Loucy (cell line): ENCODE measurements around the gene NBR1.
A peak's percentile ranks its signal among the peaks of the same experiment; 100 is the strongest.

ENCODE experiments used
- H2AFZ ChIP-seq: fragments of 200-600 bp; sonication (generic); 2 replicates; pipeline ENCODE4 v1.6.0; 2016; ENCODE audit warnings: antibody characterized with exemption, mild to moderate bottlenecking, low read length, moderate library complexity
- H3F3A ChIP-seq: fragments of 200-600 bp; 2 replicates; pipeline ENCODE4 v1.6.0; 2016; ENCODE audit warnings: antibody characterized with exemption, low read depth, mild to moderate bottlenecking
- H3K27me3 ChIP-seq: fragments of 200-600 bp; sonication (generic); 2 replicates; pipeline ENCODE4 v1.6.1; 2014; ENCODE audit warnings: low read length, mild to moderate bottlenecking; ENCODE audit not compliant: insufficient read depth, poor library complexity, severe bottlenecking
- H3K36me3 ChIP-seq: fragments of 200-600 bp; sonication (generic); 2 replicates; pipeline ENCODE4 v1.6.1; 2016; ENCODE audit warnings: low read length; ENCODE audit not compliant: insufficient read depth
- H3K4me1 ChIP-seq: fragments of 200-600 bp; sonication (generic); 2 replicates; pipeline ENCODE4 v1.5.1; 2014; ENCODE audit warnings: low read length, mild to moderate bottlenecking; ENCODE audit not compliant: insufficient read depth, poor library complexity, severe bottlenecking
- H3K4me2 ChIP-seq: fragments of 200-600 bp; sonication (generic); 2 replicates; pipeline ENCODE4 v1.6.0; 2014; ENCODE audit warnings: antibody characterized with exemption, low read length, low read depth, mild to moderate bottlenecking; ENCODE audit not compliant: poor library complexity, severe bottlenecking
- H3K4me3 ChIP-seq: fragments of 200-600 bp; sonication (generic); 2 replicates; pipeline ENCODE4 v1.5.1; 2014; ENCODE audit warnings: low read length, mild to moderate bottlenecking, mixed read lengths; ENCODE audit not compliant: poor library complexity, severe bottlenecking
- H3K79me2 ChIP-seq: fragments of 200-600 bp; sonication (generic); 2 replicates; pipeline ENCODE4 v1.6.1; 2014; ENCODE audit warnings: low read length; ENCODE audit not compliant: insufficient read depth
- H3K9ac ChIP-seq: fragments of 200-600 bp; sonication (generic); 2 replicates; pipeline ENCODE4 v1.6.0; 2014; ENCODE audit warnings: mild to moderate bottlenecking, low read depth, low read length, moderate library complexity; ENCODE audit not compliant: poor library complexity, severe bottlenecking
- H3K9me2 ChIP-seq: fragments of 200-600 bp; sonication (generic); replicated peaks from 2 replicates; pipeline ENCODE4 v1.6.1; 2016; ENCODE audit warnings: low read depth, low read length, mixed read lengths
- H3K9me3 ChIP-seq: fragments of 200-600 bp; sonication (generic); 2 replicates; pipeline ENCODE4 v1.6.1; 2014; ENCODE audit warnings: mild to moderate bottlenecking, antibody characterized with exemption, low read length, low read depth; ENCODE audit not compliant: insufficient read depth
- H4K20me1 ChIP-seq: fragments of 200-600 bp; sonication (generic); 2 replicates; pipeline ENCODE4 v1.6.0; 2014; ENCODE audit warnings: antibody characterized with exemption, low read length, mild to moderate bottlenecking; ENCODE audit not compliant: insufficient read depth, poor library complexity, severe bottlenecking
- CTCF ChIP-seq: fragments of 200-600 bp; sonication (generic); conservative IDR thresholded peaks from 2 replicates; pipeline ENCODE4 v1.5.1; 2014; ENCODE audit warnings: mild to moderate bottlenecking, antibody characterized with exemption, low read length
- EZH2phosphoT487 ChIP-seq: fragments of 200-600 bp; IDR thresholded peaks from 2 replicates; pipeline ENCODE4 v1.6.1; 2018; ENCODE audit warnings: antibody characterized with exemption, mild to moderate bottlenecking, moderate library complexity, borderline replicate concordance

NBR1 gene

GRCh38 chr17:43170766-43171585 lies at the start of gene NBR1:
Gene NBR1, plus strand, starts transcription at chr17:43171214. Its CDS starts 4,586 bp downstream, at chr17:43175800.
- peak within 1 kb of the TSS; percentile 84 for H2AFZ ChIP-seq

GRCh38 chr17:43125133-43125966 lies 45.7 kb upstream of the NBR1 start, which contains the start of gene BRCA1:
Gene BRCA1, minus strand, starts transcription at chr17:43125364. Its CDS starts 1,268 bp downstream, at chr17:43124096.
- Histone ChIP-seq H3K9ac (peak within 1 kb of the TSS; percentile 94), H3K79me2 (peaks cover 44% of the 10 kb centered on the region)
- TF ChIP-seq CTCF (no peak), EZH2phosphoT487 (no peak)

More at GRCh38 chr17:43170766-43171585, at the start of gene NBR1:
- Histone ChIP-seq H3K9me2 (no peaks in the 10 kb centered on the region), H3K4me2 (peak within 1 kb of the TSS; percentile 85), H3K4me3 (peak within 1 kb of the TSS; percentile 89), H3F3A (no peaks in the 10 kb centered on the region), H3K79me2 (peaks cover 61% of the 10 kb centered on the region; the same call in 1 of the 2 replicates), H4K20me1 (no peaks in the 10 kb centered on the region), H3K4me1 (peaks cover 19% of the 10 kb centered on the region), H3K36me3 (no peaks in the 10 kb centered on the region), H3K27me3 (no peaks in the 10 kb centered on the region), H3K9ac (peak within 1 kb of the TSS; percentile 93), H3K9me3 (no peaks in the 10 kb centered on the region)
- TF ChIP-seq EZH2phosphoT487 (no peak), CTCF (peak; percentile 48)

GRCh38 chr17:43125967-43126910 lies 44.8 kb upstream of the NBR1 start:
- no peaks in the 10 kb centered on the region for H3K27me3 ChIP-seq
- no peaks in the 10 kb centered on the region for H3K9me2 ChIP-seq
- H3K4me1 ChIP-seq, result peaks cover 13% of the 10 kb centered on the region
- H2AFZ ChIP-seq, result no peak overlapping the region
- peak overlapping the region; percentile 94 for H3K9ac ChIP-seq
- no peaks in the 10 kb centered on the region for H4K20me1 ChIP-seq
- H3K36me3 ChIP-seq, result no peaks in the 10 kb centered on the region
- H3K9me3 ChIP-seq, result no peaks in the 10 kb centered on the region
- no peak for TF ChIP-seq EZH2phosphoT487
- no peak for TF ChIP-seq CTCF
- H3F3A ChIP-seq, result no peaks in the 10 kb centered on the region
- H3K4me2 ChIP-seq, result peak overlapping the region; percentile 77
- H3K79me2 ChIP-seq, result peaks cover 44% of the 10 kb centered on the region
- H3K4me3 ChIP-seq, result peak overlapping the region; percentile 96

More at GRCh38 chr17:43125133-43125966, 45.7 kb upstream of the NBR1 start, which contains the start of gene BRCA1:
- Histone ChIP-seq H3K4me2 (peak within 1 kb of the TSS; percentile 77), H3K9me3 (no peaks in the 10 kb centered on the region), H4K20me1 (no peaks in the 10 kb centered on the region), H2AFZ (peak within 1 kb of the TSS; percentile 91), H3K27me3 (no peaks in the 10 kb centered on the region), H3K36me3 (no peaks in the 10 kb centered on the region), H3F3A (no peaks in the 10 kb centered on the region), H3K4me3 (peak within 1 kb of the TSS; percentile 96), H3K4me1 (peaks cover 13% of the 10 kb centered on the region), H3K9me2 (no peaks in the 10 kb centered on the region)
